K562 (cell line): ENCODE measurements around the gene SELENOI. TPM values are rescaled to one million over a fixed set of nuclear protein-coding genes. Genes with fewer than 3 reads are reported as not detected.
A peak's percentile ranks its signal among the peaks of the same experiment; 100 is the strongest.

Experiments
- ATAC-seq: fragments of 200-7000 bp; cut with Tn5 transposase; 3 replicates; pipeline ENCODE4 v1.9.1; 2020; ENCODE audit warnings: moderate library complexity
- BruUV-seq: library from RNA; stranded (reverse); fragments of 400-500 nt; replicated peaks from 2 replicates; lab custom pipeline; 2021; lab: Mats Ljungman, UMichigan
- CTCF ChIA-PET: fragments of 300-600 bp; formaldehyde crosslinking; extraction: SDS; loops from one replicate; lab custom pipeline; 2021; ENCODE audit warnings: low intra/inter-chr PET ratio; lab: Yijun Ruan, JAX
- POLR2A ChIA-PET: fragments of 300-600, 350-650 bp; sonication (Branson Sonifier 250); formaldehyde crosslinking; extraction: SDS; loops from one replicate; lab custom pipeline; 2021; ENCODE audit warnings: antibody characterized with exemption, inconsistent platforms; lab: Yijun Ruan, JAX
- DNase-seq, 4 experiments: peaks; one replicate each; pipeline versions ENCODE4 v3.0.0 to v3.0.0-alpha.2; 2011 to 2018; ENCODE audit warnings: low spot score in 3 of 4, mixed read lengths in 3 of 4; ENCODE audit errors: extremely low read depth in 1 of 4
- FAIRE-seq: peaks from 2 replicates; lab custom pipeline; 2011; peaks lifted over from hg19 to GRCh38; lab: Jason Lieb, UNC
- H2AFZ ChIP-seq: 2 replicates; pipeline ENCODE4 v1.6.0; 2011; ENCODE audit warnings: low read depth, low read length, control low read depth, inconsistent platforms
- H3K27ac ChIP-seq: fragments of 200-600 bp; 3 replicates; pipeline ENCODE4 v1.8.0; 2011; ENCODE audit warnings: low read depth, mild to moderate bottlenecking, control low read depth, inconsistent platforms, low read length, moderate library complexity, mixed read lengths; ENCODE audit errors: extremely low read depth
- H3K27me3 ChIP-seq, 2 experiments: fragments of 300-600 bp in 1 of 2; 2 replicates in 1 of 2; 3 replicates in 1 of 2; pipeline versions ENCODE4 v1.6.0 to v1.8.0; 2011; ENCODE audit warnings: inconsistent platforms in 2 of 2, low read length in 2 of 2, mild to moderate bottlenecking in 1 of 2, mixed read lengths in 1 of 2, moderate library complexity in 1 of 2; ENCODE audit not compliant: control insufficient read depth in 2 of 2, insufficient read depth in 2 of 2
- H3K36me3 ChIP-seq: fragments of 300-600 bp; 3 replicates; pipeline ENCODE4 v1.8.0; 2011; ENCODE audit warnings: mild to moderate bottlenecking, low read length, inconsistent platforms; ENCODE audit not compliant: control insufficient read depth, insufficient read depth
- H3K4me1 ChIP-seq, 2 experiments: fragments of 200-600 bp in 1 of 2; replicated peaks in 1 of 2; 2 replicates in 1 of 2; 3 replicates in 1 of 2; pipeline versions ENCODE4 v1.5.1 to v1.8.0; 2011; ENCODE audit warnings: inconsistent platforms in 2 of 2, low read length in 2 of 2, mild to moderate bottlenecking in 1 of 2, mixed read lengths in 1 of 2, moderate library complexity in 1 of 2; ENCODE audit not compliant: control insufficient read depth in 2 of 2, insufficient read depth in 2 of 2
- H3K4me2 ChIP-seq: 2 replicates; pipeline ENCODE4 v1.6.1; 2011; ENCODE audit warnings: low read length, control low read depth, inconsistent platforms, mixed read lengths; ENCODE audit not compliant: insufficient read depth
- H3K4me3 ChIP-seq: fragments of 200-600 bp; sonication (generic), shearing (Covaris generic); 2 replicates; pipeline ENCODE4 v1.5.1; 2016; ENCODE audit warnings: control low read depth, inconsistent platforms
- H3K79me2 ChIP-seq: fragments of 200-600 bp; 3 replicates; pipeline ENCODE4 v1.8.0; 2011; ENCODE audit warnings: low read length, inconsistent platforms; ENCODE audit not compliant: control insufficient read depth, insufficient read depth
- H3K9ac ChIP-seq, 2 experiments: 2 replicates each; pipeline versions ENCODE4 v1.6.0 to v1.6.1; 2011; ENCODE audit warnings: low read depth in 2 of 2, low read length in 2 of 2, control low read depth in 1 of 2, inconsistent platforms in 1 of 2, mild to moderate bottlenecking in 1 of 2, mixed read lengths in 1 of 2; ENCODE audit not compliant: insufficient read depth in 1 of 2
- H3K9me1 ChIP-seq: one replicate; pipeline ENCODE4 v1.6.0; 2011; ENCODE audit warnings: inconsistent platforms, mild to moderate bottlenecking, low read length, moderate library complexity; ENCODE audit not compliant: control insufficient read depth, insufficient read depth
- H3K9me3 ChIP-seq: replicated peaks from 2 replicates; pipeline ENCODE4 v1.5.1; 2011; ENCODE audit warnings: low read depth, low read length, inconsistent platforms; ENCODE audit not compliant: control insufficient read depth, insufficient read depth
- H4K20me1 ChIP-seq: replicated peaks from 2 replicates; pipeline ENCODE4 v1.6.1; 2011; ENCODE audit warnings: low read length, inconsistent platforms, mixed read lengths; ENCODE audit not compliant: control insufficient read depth, insufficient read depth
- ADNP ChIP-seq: fragments of 200-800 bp; sonication (Bioruptor generic); IDR thresholded peaks from 2 replicates; pipeline ENCODE4 v1.6.1; 2016; ENCODE audit warnings: missing genetic modification characterization, missing compliant biosample characterization
- BCL6 ChIP-seq: fragments of 250-450 bp; sonication (Bioruptor Pico); IDR thresholded peaks from 2 replicates; pipeline ENCODE4 v1.4.0; 2020
- CEBPB ChIP-seq: fragments of 450-650 bp; IDR thresholded peaks from 2 replicates; pipeline ENCODE4 v1.6.1; 2016; ENCODE audit warnings: missing genetic modification characterization, missing compliant biosample characterization
- ELF1 ChIP-seq: fragments of 200-800 bp; sonication (Bioruptor generic); IDR thresholded peaks from 2 replicates; pipeline ENCODE4 v1.6.1; 2016; ENCODE audit warnings: missing genetic modification characterization, missing compliant biosample characterization
- HSF4 ChIP-seq: fragments of 250-450 bp; sonication (Bioruptor Pico); IDR thresholded peaks from 2 replicates; pipeline ENCODE4 v2.1.2; 2022; ENCODE audit warnings: mild to moderate bottlenecking, moderate library complexity, borderline replicate concordance
- KDM1A ChIP-seq, 2 experiments: fragments of 450-650 bp; IDR thresholded peaks; 2 replicates each; pipeline ENCODE4 v1.6.1; 2016; ENCODE audit warnings: mild to moderate bottlenecking in 2 of 2
- PBX2 ChIP-seq, 2 experiments: IDR thresholded peaks in 1 of 2; conservative IDR thresholded peaks in 1 of 2; 2 replicates each; pipeline ENCODE4 v1.6.1; 2016; ENCODE audit warnings: low read depth in 2 of 2, mild to moderate bottlenecking in 1 of 2, missing compliant biosample characterization in 1 of 2, missing genetic modification characterization in 1 of 2, moderate library complexity in 1 of 2
- POU5F1 ChIP-seq: fragments of 150-350 bp; IDR thresholded peaks from 2 replicates; pipeline ENCODE4 v1.6.1; 2014; ENCODE audit warnings: borderline replicate concordance, low read length, low read depth, mild to moderate bottlenecking; ENCODE audit not compliant: partially characterized antibody
- RBM25 ChIP-seq: fragments of 200-400 bp; formaldehyde crosslinking; IDR thresholded peaks from 2 replicates; pipeline ENCODE4 v1.6.1; 2018; ENCODE audit warnings: low read length, low read depth, moderate library complexity; ENCODE audit not compliant: severe bottlenecking
- TAF15 ChIP-seq: fragments of 200-400 bp; formaldehyde crosslinking; IDR thresholded peaks from 2 replicates; pipeline ENCODE4 v1.6.1; 2017; ENCODE audit warnings: mild to moderate bottlenecking, low read depth, low read length, moderate library complexity
- ZNF23 ChIP-seq: fragments of 250-450 bp; sonication (Bioruptor Pico); IDR thresholded peaks from 2 replicates; pipeline ENCODE4 v1.4.0; 2020; ENCODE audit warnings: mild to moderate bottlenecking
- ZNF277 ChIP-seq: fragments of 250-450 bp; sonication (Bioruptor Pico); IDR thresholded peaks from 2 replicates; pipeline ENCODE4 v1.8.0; 2022; ENCODE audit warnings: inconsistent platforms, mild to moderate bottlenecking, moderate library complexity, borderline replicate concordance
- ZNF507 ChIP-seq: conservative IDR thresholded peaks from 2 replicates; pipeline ENCODE4 v1.6.1; 2017; ENCODE audit warnings: missing genetic modification characterization, missing compliant biosample characterization
- WGBS: fragments of 100-300 bp; shearing (Covaris generic); methylation state at CpG from one replicate; pipeline ENCODE4 v1.1.6; 2016; ENCODE audit warnings: low coverage, mixed read lengths; ENCODE audit not compliant: insufficient coverage; ENCODE audit errors: missing lambda C conversion rate; 5-methylcytosine and 5-hydroxymethylcytosine counted together
- in situ Hi-C: fragments of 300-500 bp; cut with MboI; formaldehyde crosslinking; loops from 4 replicates; pipeline ENCODE4 v1.15.0; 2018; ENCODE audit warnings: inconsistent platforms, mixed read lengths
- intact Hi-C: fragments of 100-400 bp; cut with micrococcal nuclease; formaldehyde crosslinking; loops from 2 replicates; pipeline ENCODE4 v1.14.2; 2022
- polyA plus RNA-seq, 8 experiments: library from polyadenylated mRNA; depleted of rRNA in 4 of 8; stranded (reverse) in 5 of 8; unstranded in 3 of 8; fragments of >200 nt; fragmentation: Nextera tagmentation in 2 of 8; fragmentation: Illumina TruSeq in 1 of 8; extraction: Ambion mirVana in 2 of 8; extraction: Trizol in 1 of 8; gene quantifications; 2 replicates each; pipeline versions ENCODE4 v1.2.1 to v1.2.3, GENCODE V29; 2011 to 2014; ENCODE audit warnings: inconsistent platforms in 1 of 8, missing spikeins in 1 of 8
- total RNA-seq, 7 experiments: library from RNA; depleted of rRNA in 6 of 7; stranded (reverse); fragments of >200 nt in 6 of 7; fragmentation: Illumina TruSeq in 2 of 7; extraction: Trizol in 2 of 7; gene quantifications; 2 replicates each; pipeline versions ENCODE4 v1.2.1 to v1.2.3, GENCODE V29; 2011 to 2021; ENCODE audit warnings: low replicate concordance in 1 of 7

Gene SELENOI
- total and polyA plus RNA-seq, 9 of the 15 experiments (the other 6 are each of a cell fraction or from before 2014, with no cell fraction given): 9.6 to 46.9 (median 24.4) TPM

GRCh38 chr2:26326514-26326913 lies 19.4 kb upstream of the SELENOI start (continued):
- no peak for TF ChIP-seq PBX2 (CRISPR knock-in tag; IDR thresholded peaks at IDR 0.05; ENCODE audit: low read depth)
- TF ChIP-seq PBX2 (tag; conservative IDR thresholded peaks at IDR 0.05; ENCODE audit: low read depth): no peak
- no peak for TF ChIP-seq POU5F1
- TF ChIP-seq ZNF507 (tag): no peak
- no peak for TF ChIP-seq BCL6 (CRISPR knock-in tag)
- TF ChIP-seq TAF15: no peak

GRCh38 chr2:26327291-26328272 lies 18.4 kb upstream of the SELENOI start:
- H3K79me2 ChIP-seq: no peaks in the 10 kb centered on the region
- no peak overlapping the region for H3K4me2 ChIP-seq
- in situ Hi-C loops: no loop called here
- intact Hi-C loops: no loop called here
- H3K27ac ChIP-seq: no peak overlapping the region
- no peak overlapping the region for H3K4me3 ChIP-seq
- no peaks in the 10 kb centered on the region for H3K36me3 ChIP-seq
- CTCF ChIA-PET: interaction anchor here (0.8 kb wide), 1 partner anchor 92 kb away, joined by 3 read pairs; no protein-coding TSS in a partner anchor
- ATAC-seq: no peak
- BruUV-seq: no TSS peak
- H3K4me1 ChIP-seq: peaks cover 0 to 6% of the 10 kb centered on the region in 2 experiments; a peak in 2 of 5 replicates
- FAIRE-seq: no peak
- H3K9me1 ChIP-seq: no peaks in the 10 kb centered on the region
- H4K20me1 ChIP-seq: no peaks in the 10 kb centered on the region
- 8% methylated on average over 4 of the region's 5 CpGs for WGBS
- no peaks in the 10 kb centered on the region for H3K9me3 ChIP-seq
- H3K27me3 ChIP-seq: no peaks in the 10 kb centered on the region
- DNase-seq: no peak
- POLR2A ChIA-PET: interaction anchor here (0.5 to 1.6 kb wide), 6 partner anchors 10 to 82 kb away, joined by 3 to 5 read pairs (median 3); partner anchors contain the start of gene HADHB
- no peak overlapping the region for H2AFZ ChIP-seq
- no peak overlapping the region for H3K9ac ChIP-seq
- TF ChIP-seq RBM25: peak; percentile 94
- no peak for TF ChIP-seq ZNF277 (CRISPR knock-in tag)
- TF ChIP-seq KDM1A (IDR thresholded peaks at IDR 0.05): peak in 1 of 2 experiments; percentile 50; a peak in 1 of 4 replicates
- peak; percentile 76 for TF ChIP-seq ADNP (tag)
- TF ChIP-seq ELF1 (tag): no peak
- TF ChIP-seq TAF15: no peak
- TF ChIP-seq CEBPB (tag): peak; percentile 32; the same call in 1 of the 2 replicates
- no peak for TF ChIP-seq ZNF23
- TF ChIP-seq HSF4 (CRISPR knock-in tag): no peak
